Heart left ventricle (tissue), 16 donors: ENCODE results near the gene PDE7B. TPM values are rescaled to one million over a fixed set of nuclear protein-coding genes. Genes with fewer than 3 reads are reported as not detected.

ENCODE experiments used
- ATAC-seq, 4 donors: fragments of 200-7000 bp; cut with Tn5 transposase; one replicate each; pipeline ENCODE4 v1.9.1; 2020 to 2022; ENCODE audit warnings: moderate library complexity in 4 of 4, mild to moderate bottlenecking in 3 of 4, moderate number of reproducible peaks in 1 of 4
- DNase-seq, 5 donors: peaks; one replicate each; pipeline ENCODE4 v3.0.0-alpha.2; 2020
- H3K27ac ChIP-seq, 12 donors: fragments of 200-600 bp; sonication (generic) in 4 of 12; one replicate each; pipeline versions ENCODE4 v1.5.0 to v1.8.0; 2016 to 2022; ENCODE audit warnings: mild to moderate bottlenecking in 2 of 12
- H3K27me3 ChIP-seq, 9 donors: fragments of 200-600 bp; sonication (generic) in 2 of 9; one replicate each; pipeline versions ENCODE4 v1.5.1 to v1.8.0; 2016 to 2022; ENCODE audit warnings: mild to moderate bottlenecking in 3 of 9
- H3K36me3 ChIP-seq, 9 donors: fragments of 200-600 bp; sonication (generic) in 2 of 9; one replicate each; pipeline versions ENCODE4 v1.5.0 to v1.8.0; 2018 to 2022; ENCODE audit warnings: mild to moderate bottlenecking in 2 of 9
- H3K4me1 ChIP-seq, 12 donors: fragments of 200-600 bp; sonication (generic) in 4 of 12; one replicate each; pipeline versions ENCODE4 v1.5.0 to v1.8.0; 2016 to 2022; ENCODE audit warnings: mild to moderate bottlenecking in 3 of 12
- H3K4me3 ChIP-seq, 12 donors: fragments of 200-600 bp; sonication (generic) in 4 of 12; one replicate each; pipeline versions ENCODE4 v1.5.0 to v1.8.0; 2017 to 2022; ENCODE audit warnings: mild to moderate bottlenecking in 9 of 12, moderate library complexity in 4 of 12
- H3K9me3 ChIP-seq, 12 donors: fragments of 200-600 bp; sonication (generic) in 4 of 12; one replicate each; pipeline versions ENCODE4 v1.5.0 to v1.8.0; 2016 to 2022; ENCODE audit warnings: mild to moderate bottlenecking in 1 of 12
- POLR2A ChIP-seq, 2 donors: fragments of 450-650 bp; IDR thresholded peaks; one replicate each; pipeline ENCODE4 v1.6.1; 2017; ENCODE audit warnings: antibody characterized with exemption in 2 of 2, mild to moderate bottlenecking in 2 of 2, moderate library complexity in 2 of 2
- WGBS, 4 donors: extraction: QIAGEN DNeasy Blood & Tissue Kit in 2 of 4; methylation state at CpG; one replicate each; pipeline versions ENCODE4 v1.1.5 to v1.1.7; 2013 to 2018; 5-methylcytosine and 5-hydroxymethylcytosine counted together
- intact Hi-C, 10 donors: fragments of 100-400 bp; cut with DNase I; formaldehyde crosslinking; loops; one replicate each; pipeline versions ENCODE4 v1.11.1 to v1.14.2; 2022
- polyA plus RNA-seq, 2 donors: library from polyadenylated mRNA; stranded (reverse); fragments of 200-250 nt; gene quantifications; one replicate each; pipeline ENCODE4 v1.2.3, GENCODE V29; 2013
- total RNA-seq, 9 donors: library from RNA; depleted of rRNA in 2 of 9; stranded (reverse); fragments of >200 nt in 2 of 9; fragmentation: NEBNext Ultra II Directional in 3 of 9; extraction: Animal tissue kit (Norgen Biotek cat#: 25700) in 3 of 9; gene quantifications; one replicate each; pipeline versions ENCODE4 v1.1.0 to v1.2.4, GENCODE V29; 2016 to 2023
- TF ChIP-seq, protein P1 (sequence below), 12 donors: fragments of 200-600 bp; sonication (generic) in 4 of 12; IDR thresholded peaks; one replicate each; pipeline versions ENCODE4 v1.5.0 to v1.8.0; 2018 to 2022; ENCODE audit warnings: antibody characterized with exemption in 12 of 12, mild to moderate bottlenecking in 5 of 12
- donor health status: ischemic (EF 13 %, LVEDD 7.1; RV severe dilation, severe dysfunction).
- donor health status: healthy with polysubstance abuse.
- donor health status: DM: no; HTN: yes; CAD: no.
- donor health status: DM: no; HTN: no; CAD: no.
- donor health status: ischemic (EF 25% LVEDD 6.9; RV normal size, moderate dysfunction).
- donor health status: ischemic (EF 25% LVEDD 5.7; RV mildly dilated, moderate dysfunction).
- donor health status: healthy.
- donor health status: DM: yes; HTN: yes; CAD: no.
- donor health status: ischemic (EF 35%, LVEDD 5.7; RV mildly dilated, moderate dysfunction).
- donor health status: nonischemic (EF 11% LVEDD 7.7; RV severe dilation, severe dysfunction).
- donor health status: DM: yes; HTN: yes; CAD: no.
- donor health status: PGD.
- donor health status: ischemic (EF 29% LVEDD 5.4; RV normal size, mild dysfunction).
- donor health status: nonischemic (EF 23%, LVEDD 6.1; RV moderate dilation, normal function).

The PDE7B gene
- total and polyA plus RNA-seq, 11 donors: 4.4 to 29.1 (median 9.0) TPM

- Histone ChIP-seq H3K4me3 (no peak overlapping the region), H3K9me3 (no peaks in the 10 kb centered on the region), H3K36me3 (no peaks in the 10 kb centered on the region), H3K27me3 (no peaks in the 10 kb centered on the region), H3K27ac (no peak overlapping the region), H3K4me1 (no peaks in the 10 kb centered on the region)
- 64 to 71% (median 69%) methylated on average over 9 of the region's 9 CpGs for WGBS, 4 donors
- TF ChIP-seq POLR2A (IDR thresholded peaks at IDR 0.05): no peak
- TF ChIP-seq, protein P1, sequence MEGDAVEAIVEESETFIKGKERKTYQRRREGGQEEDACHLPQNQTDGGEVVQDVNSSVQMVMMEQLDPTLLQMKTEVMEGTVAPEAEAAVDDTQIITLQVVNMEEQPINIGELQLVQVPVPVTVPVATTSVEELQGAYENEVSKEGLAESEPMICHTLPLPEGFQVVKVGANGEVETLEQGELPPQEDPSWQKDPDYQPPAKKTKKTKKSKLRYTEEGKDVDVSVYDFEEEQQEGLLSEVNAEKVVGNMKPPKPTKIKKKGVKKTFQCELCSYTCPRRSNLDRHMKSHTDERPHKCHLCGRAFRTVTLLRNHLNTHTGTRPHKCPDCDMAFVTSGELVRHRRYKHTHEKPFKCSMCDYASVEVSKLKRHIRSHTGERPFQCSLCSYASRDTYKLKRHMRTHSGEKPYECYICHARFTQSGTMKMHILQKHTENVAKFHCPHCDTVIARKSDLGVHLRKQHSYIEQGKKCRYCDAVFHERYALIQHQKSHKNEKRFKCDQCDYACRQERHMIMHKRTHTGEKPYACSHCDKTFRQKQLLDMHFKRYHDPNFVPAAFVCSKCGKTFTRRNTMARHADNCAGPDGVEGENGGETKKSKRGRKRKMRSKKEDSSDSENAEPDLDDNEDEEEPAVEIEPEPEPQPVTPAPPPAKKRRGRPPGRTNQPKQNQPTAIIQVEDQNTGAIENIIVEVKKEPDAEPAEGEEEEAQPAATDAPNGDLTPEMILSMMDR (IDR thresholded peaks at IDR 0.05): peak in 11 of 12 donors; percentile 27 to 60 (median 49)
- intact Hi-C loops: loop anchor here in 8 of 10 donors (10.0 kb wide), 4 partner anchors 55 to 375 kb away; partner anchors contain the start of gene PDE7B (in 3 of the 8)
- peak in 1 of 5 donors; percentile 27 for DNase-seq
- ATAC-seq: peak in 1 of 4 donors; percentile 42
Observed at GRCh38 chr6:135909737-135910387, 58.4 kb downstream of the PDE7B start.

DNA sequence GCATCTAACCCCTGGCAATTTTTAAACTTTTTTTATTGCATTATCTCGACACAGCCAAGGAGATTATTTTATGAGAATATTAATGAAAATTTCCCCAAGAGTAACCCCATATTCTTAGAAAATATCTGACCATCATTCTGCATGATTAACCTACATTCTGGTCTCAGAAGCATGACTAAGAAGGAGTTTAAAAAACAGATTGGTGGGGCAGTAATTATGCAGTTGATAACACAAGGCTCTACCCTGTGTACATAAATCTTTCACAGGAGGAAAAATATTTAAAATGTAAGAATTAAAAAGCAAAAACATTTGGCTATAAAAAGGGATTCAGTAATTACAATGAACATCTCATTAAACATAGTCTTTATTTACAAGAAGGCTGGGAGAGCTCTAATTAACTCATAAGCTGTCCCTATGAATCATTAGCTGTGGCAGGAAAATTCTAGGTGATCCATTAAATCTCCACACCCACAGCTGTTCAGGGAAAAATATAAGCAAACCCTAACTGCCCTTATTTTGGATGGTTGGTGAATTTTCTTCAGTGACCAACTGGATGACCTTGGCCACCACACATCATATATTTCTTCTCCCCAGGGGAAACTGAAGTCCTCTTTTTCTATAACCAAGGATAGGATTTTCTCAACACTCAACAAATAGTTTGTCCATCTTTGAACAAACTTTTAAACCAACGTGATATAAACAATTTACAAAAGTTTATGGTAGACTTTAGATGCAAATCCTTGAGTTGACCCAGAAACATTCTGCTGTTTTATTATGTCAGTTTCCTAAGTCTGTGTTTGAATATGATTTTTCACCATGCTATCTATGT lies 59.5 kb downstream of the PDE7B start:
- DNase-seq (no peak), ATAC-seq (no peak)
- Histone ChIP-seq H3K36me3 (no peaks in the 10 kb centered on the region), H3K4me1 (no peaks in the 10 kb centered on the region), H3K27ac (no peak overlapping the region), H3K4me3 (no peak overlapping the region), H3K27me3 (no peaks in the 10 kb centered on the region), H3K9me3 (no peaks in the 10 kb centered on the region)
- 86 to 91% (median 87%) methylated on average over 2 of the region's 2 CpGs for WGBS, 4 donors
- TF ChIP-seq, protein P1 (IDR thresholded peaks at IDR 0.05): no peak
- no peak for TF ChIP-seq POLR2A (IDR thresholded peaks at IDR 0.05)
- intact Hi-C loops: loop anchor here in 2 of 10 donors (10.0 kb wide), 2 partner anchors 236 to 376 kb away; no protein-coding TSS in a partner anchor

DNA sequence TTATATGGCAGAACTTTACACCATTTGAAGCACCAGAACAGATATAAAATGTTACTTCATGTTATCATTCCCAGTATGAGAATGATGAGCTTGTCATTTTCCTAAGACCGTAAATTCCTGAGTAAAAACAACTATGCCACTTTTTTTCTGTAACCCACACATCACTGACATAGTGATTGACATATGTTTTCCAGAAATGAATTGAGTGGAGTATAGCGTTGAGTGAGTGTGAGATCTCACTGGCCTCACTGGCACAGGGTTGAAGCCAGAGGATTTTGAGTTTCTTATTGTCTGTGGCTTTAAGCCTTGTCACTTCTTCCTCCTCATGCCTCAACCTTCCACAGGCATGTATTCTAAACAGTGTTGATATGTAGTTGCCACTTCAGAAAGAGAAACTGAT lies 62.3 kb downstream of the PDE7B start:
- Histone ChIP-seq H3K4me1 (peaks cover 0 to 4% (median 0%) of the 10 kb centered on the region in 12 donors), H3K36me3 (no peaks in the 10 kb centered on the region), H3K9me3 (no peaks in the 10 kb centered on the region), H3K27ac (no peak overlapping the region), H3K27me3 (no peaks in the 10 kb centered on the region), H3K4me3 (no peak overlapping the region)
- TF ChIP-seq POLR2A (IDR thresholded peaks at IDR 0.05): no peak
- TF ChIP-seq, protein P1 (IDR thresholded peaks at IDR 0.05): no peak
- intact Hi-C loops: loop anchor here in 2 of 10 donors (10.0 kb wide), 2 partner anchors 239 to 379 kb away; no protein-coding TSS in a partner anchor
- ATAC-seq: no peak
- WGBS, 4 donors: 91 to 97% (median 95%) methylated on average over 2 of the region's 2 CpGs
- no peak for DNase-seq

GRCh38 chr6:135919026-135919425 lies 67.5 kb downstream of the PDE7B start:
- peaks cover 0 to 23% (median 16%) of the 10 kb centered on the region in 12 donors for H3K4me1 ChIP-seq
- DNase-seq (no peak), ATAC-seq (no peak)
- TF ChIP-seq POLR2A (IDR thresholded peaks at IDR 0.05): no peak
- TF ChIP-seq, protein P1 (IDR thresholded peaks at IDR 0.05): no peak
- intact Hi-C loops: loop anchor here in 2 of 10 donors (10.0 kb wide), 2 partner anchors 244 to 384 kb away; no protein-coding TSS in a partner anchor
- H3K9me3 ChIP-seq: no peaks in the 10 kb centered on the region
- no peak overlapping the region for H3K27ac ChIP-seq
- no peaks in the 10 kb centered on the region for H3K36me3 ChIP-seq
- no peaks in the 10 kb centered on the region for H3K27me3 ChIP-seq
- 75 to 87% (median 77%) methylated on average over 4 of the region's 4 CpGs for WGBS, 4 donors
- H3K4me3 ChIP-seq: no peak overlapping the region
